ENCODE results near the gene SLC6A14.

DNA sequence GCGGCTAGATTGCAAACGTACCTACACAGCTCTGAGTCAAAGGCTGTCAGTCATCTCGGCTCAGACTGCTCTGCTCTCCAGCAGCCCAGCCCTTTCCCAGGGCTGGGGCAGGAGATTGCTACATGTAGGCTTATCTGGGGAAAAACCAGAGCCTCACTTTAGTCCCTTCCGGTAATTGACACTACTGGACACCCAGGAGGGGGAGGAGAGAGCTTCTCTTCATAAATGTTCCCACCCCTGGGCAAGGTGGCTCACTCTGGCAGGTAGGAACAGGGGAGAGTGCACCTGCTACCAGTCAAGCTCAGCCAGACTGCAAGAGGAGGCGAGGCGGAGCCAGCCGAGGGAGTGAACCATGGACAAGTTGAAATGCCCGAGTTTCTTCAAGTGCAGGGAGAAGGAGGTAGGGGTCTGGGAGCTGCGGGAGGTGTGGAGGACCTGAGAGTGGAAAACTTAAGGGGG lies at the start of gene SLC6A14:
- TF ChIP-seq CTCF (conservative IDR thresholded peaks at IDR 0.05 in 1 of 2, IDR thresholded peaks at IDR 0.05 in 1 of 2; ENCODE audit: low read depth in 1 of 2, low read length in 2 of 2) (no peak), EZH2 (IDR thresholded peaks at IDR 0.05; ENCODE audit: low read length, missing control alignments) (no peak)

Measured in fibroblast of lung (primary cell).